ENCODE results near the gene MAB21L3.
"Not testable (repeated sequence)": the region's sequence is repeated elsewhere in the genome, so short reads cannot be mapped to it uniquely, and the experiment has no call there.

Gene MAB21L3

GRCh38 chr1:116131866-116132605 lies 20.8 kb downstream of the MAB21L3 start:
- H3K27me3 ChIP-seq (ENCODE audit: insufficient read depth, low read length), result no peaks in the 10 kb centered on the region
- no peak overlapping the region for H2AFZ ChIP-seq (ENCODE audit: low read depth, low read length)
- H3K9me3 ChIP-seq (ENCODE audit: low read length), result no peaks in the 10 kb centered on the region
- H3K4me3 ChIP-seq (ENCODE audit: low read length), result no peak overlapping the region
- H3K36me3 ChIP-seq (ENCODE audit: insufficient read depth, low read length), result no peaks in the 10 kb centered on the region
- no peaks in the 10 kb centered on the region for H3K4me1 ChIP-seq (ENCODE audit: insufficient read depth, low read length)

DNA sequence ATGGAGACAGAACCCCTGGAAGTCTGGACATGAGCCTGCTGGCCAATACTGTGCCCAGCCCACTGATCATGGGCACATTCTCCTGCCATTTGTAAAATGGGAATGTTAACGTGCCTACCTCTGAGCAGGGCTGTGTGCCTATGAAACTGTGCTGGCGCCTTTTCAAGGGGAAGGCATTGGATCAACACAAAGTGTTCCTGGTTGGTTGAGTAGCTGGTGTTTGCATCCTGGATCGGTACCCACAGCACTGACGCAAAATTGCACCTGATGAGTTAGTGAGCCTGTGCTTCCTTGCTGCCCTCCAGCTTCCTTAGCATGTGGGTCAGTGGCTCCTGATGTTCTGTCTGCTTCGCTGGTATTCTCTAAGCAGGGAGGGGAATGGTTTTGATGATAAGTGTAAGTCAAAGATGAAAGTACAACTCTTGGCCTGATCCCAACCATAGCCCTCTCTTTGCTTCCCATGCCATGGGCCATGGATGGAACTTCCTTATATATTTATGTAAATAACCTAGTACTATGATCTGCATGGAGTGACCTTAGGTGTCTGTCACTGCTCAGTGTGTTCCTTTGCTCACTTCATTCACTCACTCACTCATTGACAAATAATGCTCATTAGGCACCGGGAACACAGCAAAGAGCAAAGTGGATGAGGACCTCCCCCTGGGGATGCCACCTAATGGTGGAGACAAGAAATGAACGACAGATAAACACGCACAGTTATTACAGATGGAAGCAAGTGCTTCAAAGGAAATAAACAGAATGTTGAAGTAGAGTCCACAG lies 22.7 kb downstream of the MAB21L3 start:
- Histone ChIP-seq H3K9me3 (ENCODE audit: low read length) (no peaks in the 10 kb centered on the region), H3K27me3 (ENCODE audit: insufficient read depth, low read length) (no peaks in the 10 kb centered on the region), H3K4me1 (ENCODE audit: insufficient read depth, low read length) (no peaks in the 10 kb centered on the region), H2AFZ (ENCODE audit: low read depth, low read length) (no peak overlapping the region), H3K36me3 (ENCODE audit: insufficient read depth, low read length) (no peaks in the 10 kb centered on the region), H3K4me3 (ENCODE audit: low read length) (no peak overlapping the region)

DNA sequence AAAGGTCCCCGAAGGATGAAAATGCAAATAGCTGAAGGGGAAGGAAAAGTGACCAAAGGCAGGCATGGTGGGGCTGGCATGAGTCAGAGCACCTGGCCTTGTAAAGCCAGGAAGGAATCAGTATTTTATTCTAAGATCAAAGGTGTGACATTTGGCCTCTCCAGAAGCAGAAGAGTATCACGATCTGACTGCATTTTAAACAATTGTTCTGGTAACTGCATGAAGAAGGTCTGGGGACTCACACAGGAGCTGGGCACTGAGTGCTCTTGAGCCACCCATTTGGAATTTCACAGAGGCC lies 23.2 kb downstream of the MAB21L3 start:
- Histone ChIP-seq H3K9me3 (ENCODE audit: low read length) (no peaks in the 10 kb centered on the region), H2AFZ (ENCODE audit: low read depth, low read length) (no peak overlapping the region), H3K4me1 (ENCODE audit: insufficient read depth, low read length) (no peaks in the 10 kb centered on the region), H3K27me3 (ENCODE audit: insufficient read depth, low read length) (no peaks in the 10 kb centered on the region), H3K36me3 (ENCODE audit: insufficient read depth, low read length) (no peaks in the 10 kb centered on the region), H3K4me3 (ENCODE audit: low read length) (no peak overlapping the region)

- no peak overlapping the region for H2AFZ ChIP-seq (ENCODE audit: low read depth, low read length)
- no peaks in the 10 kb centered on the region for H3K27me3 ChIP-seq (ENCODE audit: insufficient read depth, low read length)
- H3K4me3 ChIP-seq (ENCODE audit: low read length), result no peak overlapping the region
- no peaks in the 10 kb centered on the region for H3K36me3 ChIP-seq (ENCODE audit: insufficient read depth, low read length)
- H3K4me1 ChIP-seq (ENCODE audit: insufficient read depth, low read length), result no peaks in the 10 kb centered on the region
- no peaks in the 10 kb centered on the region for H3K9me3 ChIP-seq (ENCODE audit: low read length)
Measured at GRCh38 chr1:116138277-116138792, 27.1 kb downstream of the MAB21L3 start.

DNA sequence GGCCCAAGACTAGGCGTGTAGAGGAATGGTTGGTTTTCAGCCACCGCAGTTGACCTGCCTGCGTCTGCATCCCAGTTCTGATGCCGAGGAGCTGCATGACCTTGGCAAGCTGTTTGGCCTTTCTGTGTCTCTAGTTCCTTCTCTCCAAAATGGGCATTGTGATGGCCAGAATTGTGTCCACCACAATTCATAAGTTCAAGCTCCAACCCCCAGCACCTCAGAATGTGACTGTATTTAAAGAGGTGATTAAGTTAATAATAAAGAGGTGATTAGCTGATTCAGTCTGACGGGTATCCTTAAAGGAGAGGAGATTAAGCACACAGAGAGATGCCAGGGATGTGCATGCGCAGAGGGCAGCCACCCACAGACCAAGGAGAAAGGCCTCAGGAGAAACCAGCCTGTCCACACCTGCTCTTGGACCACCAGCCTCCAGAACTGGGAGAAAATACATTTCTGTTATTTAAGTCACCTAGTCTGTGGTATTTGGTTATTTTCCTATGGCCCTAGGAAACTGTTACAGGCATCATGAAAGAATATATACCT lies 28.5 kb downstream of the MAB21L3 start:
- Histone ChIP-seq H3K4me3 (ENCODE audit: low read length) (no peak overlapping the region), H3K36me3 (ENCODE audit: insufficient read depth, low read length) (no peaks in the 10 kb centered on the region), H3K4me1 (ENCODE audit: insufficient read depth, low read length) (no peaks in the 10 kb centered on the region), H3K9me3 (ENCODE audit: low read length) (no peaks in the 10 kb centered on the region), H2AFZ (ENCODE audit: low read depth, low read length) (no peak overlapping the region), H3K27me3 (ENCODE audit: insufficient read depth, low read length) (no peaks in the 10 kb centered on the region)

DNA sequence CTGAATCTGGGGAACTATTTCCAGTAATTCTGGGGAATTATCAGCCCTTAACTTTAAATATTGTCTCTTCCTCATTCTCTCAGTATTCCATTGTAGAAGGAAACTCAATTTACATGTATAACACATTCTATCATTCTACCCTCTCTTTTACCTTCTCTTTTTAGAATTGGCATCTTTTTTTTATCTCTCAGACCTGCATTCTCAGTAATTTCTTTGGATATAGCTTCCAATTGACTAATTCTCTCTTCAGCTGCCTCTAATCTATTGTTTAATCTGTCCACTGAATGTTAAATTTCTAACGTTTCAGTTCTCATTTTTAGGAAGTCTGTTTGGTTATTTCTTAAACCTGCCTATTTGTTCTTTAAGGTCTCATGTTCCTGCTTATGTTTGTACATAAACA lies 33.0 kb downstream of the MAB21L3 start:
- no peak overlapping the region for H2AFZ ChIP-seq (ENCODE audit: low read depth, low read length)
- no peaks in the 10 kb centered on the region for H3K4me1 ChIP-seq (ENCODE audit: insufficient read depth, low read length)
- no peaks in the 10 kb centered on the region for H3K36me3 ChIP-seq (ENCODE audit: insufficient read depth, low read length)
- no peaks in the 10 kb centered on the region for H3K9me3 ChIP-seq (ENCODE audit: low read length)
- H3K4me3 ChIP-seq (ENCODE audit: low read length), result no peak overlapping the region
- no peaks in the 10 kb centered on the region for H3K27me3 ChIP-seq (ENCODE audit: insufficient read depth, low read length)

- H3K27me3 ChIP-seq (ENCODE audit: insufficient read depth, low read length); H3K36me3 ChIP-seq (ENCODE audit: insufficient read depth, low read length); H3K4me1 ChIP-seq (ENCODE audit: insufficient read depth, low read length); H3K9me3 ChIP-seq (ENCODE audit: low read length); H3K4me3 ChIP-seq (ENCODE audit: low read length); H2AFZ ChIP-seq (ENCODE audit: low read depth, low read length): not testable (repeated sequence)
Measured at GRCh38 chr1:116146447-116147113, 35.4 kb downstream of the MAB21L3 start.

DNA sequence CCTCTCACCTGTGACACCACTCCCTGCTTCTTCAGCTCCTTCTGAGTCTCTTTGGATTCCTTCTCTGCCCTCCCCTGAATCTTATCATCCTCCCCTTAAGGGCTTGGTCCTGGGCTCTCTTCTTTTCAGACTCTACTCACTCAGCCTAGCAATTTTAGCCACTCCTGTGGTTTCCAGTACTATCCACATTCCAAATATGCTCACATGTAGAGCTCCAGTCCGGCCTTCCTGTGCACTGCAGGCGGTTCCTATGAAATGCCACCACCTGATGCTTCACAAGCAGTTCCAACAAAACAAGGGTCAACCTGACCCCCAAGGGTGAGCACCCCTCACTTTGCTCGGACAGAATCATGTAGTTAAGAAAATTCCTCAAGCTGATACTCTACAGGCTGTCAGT lies 35.9 kb downstream of the MAB21L3 start:
- H3K36me3 ChIP-seq (ENCODE audit: insufficient read depth, low read length), result no peaks in the 10 kb centered on the region
- no peak overlapping the region for H2AFZ ChIP-seq (ENCODE audit: low read depth, low read length)
- H3K4me1 ChIP-seq (ENCODE audit: insufficient read depth, low read length), result no peaks in the 10 kb centered on the region
- no peaks in the 10 kb centered on the region for H3K27me3 ChIP-seq (ENCODE audit: insufficient read depth, low read length)
- no peaks in the 10 kb centered on the region for H3K9me3 ChIP-seq (ENCODE audit: low read length)
- H3K4me3 ChIP-seq (ENCODE audit: low read length), result no peak overlapping the region

DNA sequence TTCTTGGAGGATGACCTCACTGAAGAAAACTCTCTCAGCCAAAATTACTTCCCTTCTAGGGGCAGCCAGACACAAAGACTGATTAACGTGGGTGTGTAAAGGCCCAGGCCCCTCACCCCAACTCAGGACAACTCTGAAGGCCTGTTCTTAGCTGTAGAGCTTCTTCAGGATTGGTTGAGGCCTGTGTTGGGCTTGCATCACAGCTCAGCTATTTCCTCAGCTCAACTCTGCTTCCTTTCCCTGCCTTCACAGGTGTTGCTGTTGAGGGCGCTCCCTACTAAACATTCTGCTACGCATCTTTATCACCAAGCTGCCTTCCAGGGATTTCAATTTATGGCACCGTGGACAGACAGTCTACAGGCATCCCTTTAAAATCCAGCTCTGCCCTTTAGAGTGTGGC lies 36.8 kb downstream of the MAB21L3 start:
- no peaks in the 10 kb centered on the region for H3K36me3 ChIP-seq (ENCODE audit: insufficient read depth, low read length)
- H3K4me3 ChIP-seq (ENCODE audit: low read length), result no peak overlapping the region
- no peaks in the 10 kb centered on the region for H3K9me3 ChIP-seq (ENCODE audit: low read length)
- H2AFZ ChIP-seq (ENCODE audit: low read depth, low read length), result no peak overlapping the region
- H3K27me3 ChIP-seq (ENCODE audit: insufficient read depth, low read length), result peaks cover 3% of the 10 kb centered on the region
- H3K4me1 ChIP-seq (ENCODE audit: insufficient read depth, low read length), result no peaks in the 10 kb centered on the region

GRCh38 chr1:116148967-116149366 lies 37.8 kb downstream of the MAB21L3 start:
- Histone ChIP-seq H3K4me3 (ENCODE audit: low read length) (no peak overlapping the region), H2AFZ (ENCODE audit: low read depth, low read length) (no peak overlapping the region), H3K9me3 (ENCODE audit: low read length) (no peaks in the 10 kb centered on the region), H3K27me3 (ENCODE audit: insufficient read depth, low read length) (peaks cover 3% of the 10 kb centered on the region), H3K36me3 (ENCODE audit: insufficient read depth, low read length) (no peaks in the 10 kb centered on the region), H3K4me1 (ENCODE audit: insufficient read depth, low read length) (no peaks in the 10 kb centered on the region)

GRCh38 chr1:116150368-116150767 lies 39.2 kb downstream of the MAB21L3 start:
- H3K36me3 ChIP-seq (ENCODE audit: insufficient read depth, low read length), result no peaks in the 10 kb centered on the region
- no peak overlapping the region for H2AFZ ChIP-seq (ENCODE audit: low read depth, low read length)
- H3K9me3 ChIP-seq (ENCODE audit: low read length), result no peaks in the 10 kb centered on the region
- H3K27me3 ChIP-seq (ENCODE audit: insufficient read depth, low read length), result peaks cover 3% of the 10 kb centered on the region
- H3K4me1 ChIP-seq (ENCODE audit: insufficient read depth, low read length), result no peaks in the 10 kb centered on the region
- H3K4me3 ChIP-seq (ENCODE audit: low read length), result no peak overlapping the region

GRCh38 chr1:116151739-116152576 lies 40.8 kb downstream of the MAB21L3 start:
- Histone ChIP-seq H3K27me3 (ENCODE audit: insufficient read depth, low read length) (peaks cover 3% of the 10 kb centered on the region), H3K4me1 (ENCODE audit: insufficient read depth, low read length) (no peaks in the 10 kb centered on the region), H3K9me3 (ENCODE audit: low read length) (no peaks in the 10 kb centered on the region), H3K36me3 (ENCODE audit: insufficient read depth, low read length) (no peaks in the 10 kb centered on the region), H2AFZ (ENCODE audit: low read depth, low read length) (no peak overlapping the region), H3K4me3 (ENCODE audit: low read length) (peak overlapping the region; percentile 29)

All from neuron (in vitro differentiated cells).